ENCODE results near the gene ANO5. TPM values are rescaled to one million over a fixed set of nuclear protein-coding genes. Genes with fewer than 3 reads are reported as not detected.

Gene ANO5
- total and polyA plus RNA-seq, 2 of the 4 experiments (the other 2 are of a cell fraction) = not detected

DNA sequence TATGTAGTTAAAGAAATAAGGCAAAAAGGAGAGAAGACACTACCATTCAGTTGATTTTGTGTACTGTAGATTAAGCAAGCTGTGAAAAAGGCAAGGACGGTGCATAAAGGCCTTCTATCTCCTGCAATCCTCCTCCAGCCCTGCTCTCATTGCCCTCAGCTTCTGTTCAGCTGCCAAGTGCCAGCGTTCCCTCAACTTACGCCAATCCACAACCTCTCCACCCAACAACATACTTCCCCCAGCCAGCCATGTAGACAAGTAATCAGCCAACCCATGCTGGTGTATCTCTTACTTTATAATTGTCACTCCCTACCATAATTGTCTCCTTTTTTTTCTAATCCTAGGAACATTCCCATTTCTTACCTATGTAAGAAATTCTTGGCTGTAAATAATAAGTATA is 30.1 kb upstream of the ANO5 start:
- intact Hi-C loops (cut with micrococcal nuclease) = no loop called here
- Histone ChIP-seq H3K79me1 (ENCODE audit: low read depth in 1 of 2, low read length in 2 of 2) (no peaks in the 10 kb centered on the region), H3K56ac (ENCODE audit: extremely low read depth, insufficient read depth, low read length) (no peak overlapping the region), H2AFZ (replicated peaks; ENCODE audit: low read length, poor library complexity) (no peak overlapping the region), H3K9me3 (ENCODE audit: control insufficient read depth, insufficient read depth, low read length) (peaks cover 11% of the 10 kb centered on the region; the same call in 1 of the 2 replicates), H4K91ac (ENCODE audit: insufficient read depth, low read depth, low read length) (no peak overlapping the region), H3K36me3 (ENCODE audit: control insufficient read depth, insufficient read depth, low read length) (no peaks in the 10 kb centered on the region), H3K9ac (ENCODE audit: low read depth, low read length) (no peak overlapping the region), H3K9me1 (ENCODE audit: insufficient read depth, low read length) (no peaks in the 10 kb centered on the region), H3K4me2 (ENCODE audit: low read depth, low read length) (no peak overlapping the region), H3K4me1 (ENCODE audit: control insufficient read depth, insufficient read depth, low read length) (no peaks in the 10 kb centered on the region), H3K27me3 (ENCODE audit: control insufficient read depth, insufficient read depth, low read length) (no peaks in the 10 kb centered on the region), H2AK5ac (ENCODE audit: low read depth, low read length) (no peak overlapping the region), H3K4me3 (ENCODE audit: insufficient read depth, low read depth, low read length) (no peak overlapping the region), H3K4ac (ENCODE audit: low read depth, low read length) (no peak overlapping the region), H4K8ac (ENCODE audit: low read depth in 2 of 2, low read length in 2 of 2) (no peak overlapping the region), H2AK9ac (replicated peaks; ENCODE audit: low read depth, low read length, poor library complexity) (no peak overlapping the region), H3K23ac (ENCODE audit: low read depth, low read length) (no peak overlapping the region), H3K18ac (ENCODE audit: low read depth, low read length) (no peak overlapping the region), H2BK120ac (ENCODE audit: low read depth, low read length) (no peak overlapping the region), H2BK20ac (ENCODE audit: low read depth, low read length) (no peak overlapping the region), H3K14ac (replicated peaks; ENCODE audit: low read depth, low read length) (no peak overlapping the region), H4K20me1 (ENCODE audit: insufficient read depth, low read length) (no peaks in the 10 kb centered on the region), H2BK5ac (ENCODE audit: low read depth, low read length, poor library complexity, severe bottlenecking) (no peak overlapping the region), H4K5ac (ENCODE audit: low read depth, low read length) (no peak overlapping the region), H2BK15ac (ENCODE audit: low read depth, low read length) (no peak overlapping the region), H3K27ac (ENCODE audit: insufficient read depth, low read length) (no peak overlapping the region)
- TF ChIP-seq MAZ (IDR thresholded peaks at IDR 0.05; ENCODE audit: borderline replicate concordance, low read depth, low read length) = no peak
- TF ChIP-seq RAD21 (IDR thresholded peaks at IDR 0.05; ENCODE audit: low read length) = no peak
- TF ChIP-seq USF2 (IDR thresholded peaks at IDR 0.05; ENCODE audit: low read depth, low read length) = no peak
- TF ChIP-seq RCOR1 (IDR thresholded peaks at IDR 0.05; ENCODE audit: insufficient replicate concordance, low read length) = no peak
- no peak for TF ChIP-seq SMC3 (IDR thresholded peaks at IDR 0.05; ENCODE audit: low read depth, low read length)
- TF ChIP-seq CTCF (conservative IDR thresholded peaks at IDR 0.05; ENCODE audit: low read depth, low read length) = no peak
- TF ChIP-seq MAFK (IDR thresholded peaks at IDR 0.05; ENCODE audit: low read depth, low read length) = no peak
- no peak for TF ChIP-seq MXI1 (IDR thresholded peaks at IDR 0.05; ENCODE audit: borderline replicate concordance, low read depth, low read length)
- no peak for TF ChIP-seq CHD1 (IDR thresholded peaks at IDR 0.05; ENCODE audit: low read depth, low read length)
- dilution Hi-C loops (cut with HindIII; ENCODE audit: low sequenced_read_pairs, unreplicated experiment) = no loop called here
- no peak for DNase-seq
- no CpG with 5 or more reads among the region's 3 CpGs for WGBS, 2 experiments (ENCODE audit: extremely low coverage in 2 of 2, insufficient read length in 1 of 2)
- CTCF ChIA-PET = no interaction called here
- POLR2A ChIA-PET (ENCODE audit: unreplicated experiment) = no interaction called here
- BruUV-seq (replicated peaks) = no TSS peak
- in situ Hi-C loops (cut with MboI; ENCODE audit: low sequenced_read_pairs) = no loop called here
- no peak for ATAC-seq (ENCODE audit: low read depth)

Data from IMR-90 (cell line).